Hepatocyte (in vitro differentiated cells): ENCODE measurements around the gene CLIC4. TPM values are rescaled to one million over a fixed set of nuclear protein-coding genes. Genes with fewer than 3 reads are reported as not detected.
"Not testable (repeated sequence)": the region's sequence is repeated elsewhere in the genome, so short reads cannot be mapped to it uniquely, and the experiment has no call there.

Experiments used
- DNase-seq: peaks from one replicate; pipeline ENCODE4 v3.0.0-alpha.2; 2016; ENCODE audit warnings: low spot score
- H2AFZ ChIP-seq: fragments of 200-600 bp; sonication (generic); 2 replicates; pipeline ENCODE4 v1.6.0; 2016; ENCODE audit warnings: antibody characterized with exemption, mild to moderate bottlenecking
- H3K27ac ChIP-seq: fragments of 200-600 bp; sonication (generic); 2 replicates; pipeline ENCODE4 v1.5.1; 2016; ENCODE audit warnings: mild to moderate bottlenecking
- H3K27me3 ChIP-seq: fragments of 200-600 bp; sonication (generic); 2 replicates; pipeline ENCODE4 v1.6.1; 2016
- H3K36me3 ChIP-seq: fragments of 200-600 bp; sonication (generic); replicated peaks from 2 replicates; pipeline ENCODE4 v1.5.1; 2016; ENCODE audit warnings: low read depth; ENCODE audit not compliant: insufficient read depth
- H3K4me1 ChIP-seq: fragments of 200-600 bp; sonication (generic); 2 replicates; pipeline ENCODE4 v1.5.1; 2016; ENCODE audit warnings: mild to moderate bottlenecking, moderate library complexity; ENCODE audit not compliant: insufficient read depth
- H3K4me2 ChIP-seq: fragments of 200-600 bp; sonication (generic); 2 replicates; pipeline ENCODE4 v1.6.0; 2016
- H3K4me3 ChIP-seq: fragments of 200-600 bp; sonication (generic); 2 replicates; pipeline ENCODE4 v1.5.1; 2016; ENCODE audit warnings: mild to moderate bottlenecking
- H3K79me2 ChIP-seq: fragments of 200-600 bp; sonication (generic); 2 replicates; pipeline ENCODE4 v1.6.0; 2017; ENCODE audit warnings: mild to moderate bottlenecking
- H3K9me2 ChIP-seq: fragments of 200-600 bp; sonication (generic); replicated peaks from 2 replicates; pipeline ENCODE4 v1.6.0; 2017; ENCODE audit warnings: mild to moderate bottlenecking; ENCODE audit not compliant: insufficient read depth
- H3K9me3 ChIP-seq: fragments of 200-600 bp; sonication (generic); 2 replicates; pipeline ENCODE4 v1.5.1; 2016; ENCODE audit warnings: low read depth, mild to moderate bottlenecking
- H4K20me1 ChIP-seq: fragments of 200-600 bp; sonication (generic); 2 replicates; pipeline ENCODE4 v1.6.0; 2016; ENCODE audit warnings: mild to moderate bottlenecking; ENCODE audit not compliant: insufficient read depth, poor library complexity, severe bottlenecking
- EZH2 ChIP-seq: fragments of 200-600 bp; sonication (generic); IDR thresholded peaks from 2 replicates; pipeline ENCODE4 v1.6.1; 2016; ENCODE audit warnings: antibody characterized with exemption, mild to moderate bottlenecking, borderline replicate concordance
- EZH2phosphoT487 ChIP-seq: fragments of 200-600 bp; sonication (generic); IDR thresholded peaks from one replicate; pipeline ENCODE4 v1.6.1; 2018; ENCODE audit warnings: antibody characterized with exemption, mild to moderate bottlenecking, low read depth, moderate library complexity; ENCODE audit not compliant: unreplicated experiment, severe bottlenecking
- WGBS: methylation state at CpG from one replicate; pipeline ENCODE4 v1.1.6; 2016; ENCODE audit warnings: low lambda C conversion rate; ENCODE audit errors: missing lambda C conversion rate; 5-methylcytosine and 5-hydroxymethylcytosine counted together
- polyA plus RNA-seq: library from polyadenylated mRNA; unstranded; fragments of >200 nt; fragmentation: Nextera tagmentation; extraction: Ambion mirVana; gene quantifications from 2 replicates; pipeline ENCODE4 v1.2.1, GENCODE V29; 2016
- total RNA-seq: library from RNA; depleted of rRNA; stranded (reverse); fragments of >200 nt; gene quantifications from 2 replicates; pipeline ENCODE4 v1.2.3, GENCODE V29; 2014
- TF ChIP-seq, protein P1 (sequence below): fragments of 200-600 bp; sonication (generic); IDR thresholded peaks from 2 replicates; pipeline ENCODE4 v1.5.1; 2016; ENCODE audit warnings: antibody characterized with exemption, mild to moderate bottlenecking; ENCODE audit not compliant: poor library complexity

Gene CLIC4
- total and polyA plus RNA-seq, 2 experiments from 2014 or later = 146 to 259 TPM

DNA sequence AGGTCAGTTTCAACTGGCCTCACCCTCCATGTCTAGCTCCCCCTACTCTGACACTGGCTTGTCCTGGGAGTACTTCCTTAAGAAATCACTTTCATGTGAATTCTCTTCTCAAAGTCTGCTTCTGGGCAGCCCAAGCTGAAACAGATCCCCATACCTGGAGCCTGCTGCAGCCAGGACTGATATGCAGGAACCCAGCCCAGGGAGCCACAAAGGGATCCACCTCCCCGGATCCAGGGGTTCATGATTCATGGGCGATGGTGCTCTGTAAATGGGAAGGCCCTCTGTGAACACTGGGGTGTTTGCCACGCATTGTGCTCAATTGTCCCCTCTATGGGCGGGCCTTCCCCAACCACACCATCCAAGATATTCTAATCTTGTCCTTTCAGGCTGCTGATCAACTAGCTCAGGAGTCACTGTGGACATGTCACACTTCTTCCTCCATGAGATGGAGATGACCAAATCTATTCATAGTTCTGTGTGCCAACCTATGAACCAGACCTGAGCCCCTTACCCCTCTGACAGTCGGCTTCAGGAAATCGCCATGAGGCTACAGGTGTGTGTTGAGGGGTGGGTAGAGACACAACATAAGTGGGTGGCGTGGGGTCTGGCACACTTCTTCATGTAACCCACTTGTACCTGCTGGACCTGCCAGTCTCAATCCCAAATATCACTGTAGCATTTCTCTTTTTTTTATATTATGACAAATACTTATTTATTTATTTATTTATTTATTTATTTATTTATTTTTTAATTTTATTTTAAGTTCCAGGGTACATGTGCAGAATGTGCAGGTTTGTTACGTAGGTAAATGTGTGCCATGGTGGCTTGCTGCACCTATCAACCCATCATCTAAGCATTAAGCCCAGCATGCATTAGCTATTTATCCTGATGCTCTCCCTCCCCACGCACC lies 143.1 kb downstream of the CLIC4 start:
- no peak overlapping the region for H3K27ac ChIP-seq
- no peak overlapping the region for H2AFZ ChIP-seq
- no peak overlapping the region for H3K4me3 ChIP-seq
- H3K36me3 ChIP-seq = no peaks in the 10 kb centered on the region
- no peak overlapping the region for H3K4me2 ChIP-seq
- H3K27me3 ChIP-seq = no peaks in the 10 kb centered on the region
- TF ChIP-seq, protein P1, sequence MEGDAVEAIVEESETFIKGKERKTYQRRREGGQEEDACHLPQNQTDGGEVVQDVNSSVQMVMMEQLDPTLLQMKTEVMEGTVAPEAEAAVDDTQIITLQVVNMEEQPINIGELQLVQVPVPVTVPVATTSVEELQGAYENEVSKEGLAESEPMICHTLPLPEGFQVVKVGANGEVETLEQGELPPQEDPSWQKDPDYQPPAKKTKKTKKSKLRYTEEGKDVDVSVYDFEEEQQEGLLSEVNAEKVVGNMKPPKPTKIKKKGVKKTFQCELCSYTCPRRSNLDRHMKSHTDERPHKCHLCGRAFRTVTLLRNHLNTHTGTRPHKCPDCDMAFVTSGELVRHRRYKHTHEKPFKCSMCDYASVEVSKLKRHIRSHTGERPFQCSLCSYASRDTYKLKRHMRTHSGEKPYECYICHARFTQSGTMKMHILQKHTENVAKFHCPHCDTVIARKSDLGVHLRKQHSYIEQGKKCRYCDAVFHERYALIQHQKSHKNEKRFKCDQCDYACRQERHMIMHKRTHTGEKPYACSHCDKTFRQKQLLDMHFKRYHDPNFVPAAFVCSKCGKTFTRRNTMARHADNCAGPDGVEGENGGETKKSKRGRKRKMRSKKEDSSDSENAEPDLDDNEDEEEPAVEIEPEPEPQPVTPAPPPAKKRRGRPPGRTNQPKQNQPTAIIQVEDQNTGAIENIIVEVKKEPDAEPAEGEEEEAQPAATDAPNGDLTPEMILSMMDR = no peak
- TF ChIP-seq EZH2 (no peak), EZH2phosphoT487 (no peak)
- H3K9me2 ChIP-seq = no peaks in the 10 kb centered on the region
- WGBS = 96% methylated on average over 9 of the region's 9 CpGs
- no peaks in the 10 kb centered on the region for H4K20me1 ChIP-seq
- H3K79me2 ChIP-seq = no peaks in the 10 kb centered on the region
- H3K9me3 ChIP-seq = peaks cover 4% of the 10 kb centered on the region
- no peaks in the 10 kb centered on the region for H3K4me1 ChIP-seq
- DNase-seq = no peak

DNA sequence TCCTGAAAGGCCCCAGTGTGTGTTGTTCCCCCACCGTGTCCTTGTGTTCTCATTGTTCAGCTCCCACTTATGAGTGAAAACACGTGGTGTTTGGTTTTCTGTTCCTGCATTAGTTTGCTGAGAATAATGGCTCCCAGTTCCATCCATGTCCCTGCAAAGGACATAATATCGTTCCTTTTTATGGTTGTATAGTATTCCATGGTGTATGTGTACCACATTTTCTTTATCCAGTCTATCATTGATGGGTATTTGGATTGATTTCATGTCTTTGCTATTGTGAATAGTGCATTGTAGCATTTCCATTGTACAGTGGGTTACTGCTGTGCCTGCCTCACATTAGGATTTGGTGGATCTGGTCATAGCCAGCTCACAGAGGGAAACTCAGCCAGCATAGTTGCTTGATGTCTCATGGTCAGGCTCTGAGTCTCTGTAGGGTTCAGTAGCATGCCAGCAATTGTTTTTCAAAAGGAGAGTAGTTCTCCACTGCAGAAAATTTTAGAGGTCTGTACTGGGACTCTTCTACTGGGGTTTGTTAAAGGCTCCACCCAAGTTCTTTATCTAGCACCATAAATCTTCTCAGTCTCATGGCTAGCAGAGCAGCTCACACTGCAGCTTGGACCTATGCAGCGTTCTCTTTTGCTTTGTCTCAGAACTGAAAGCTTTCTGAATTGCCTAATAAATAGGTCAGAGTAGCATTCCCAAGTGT lies 143.9 kb downstream of the CLIC4 start:
- WGBS = 70% methylated on average over 4 of the region's 4 CpGs
- H4K20me1 ChIP-seq = no peaks in the 10 kb centered on the region
- H3K4me1 ChIP-seq = no peaks in the 10 kb centered on the region
- TF ChIP-seq EZH2phosphoT487 (no peak), EZH2 (no peak)
- TF ChIP-seq, protein P1 = no peak
- H3K9me2 ChIP-seq = no peaks in the 10 kb centered on the region
- H3K36me3 ChIP-seq = no peaks in the 10 kb centered on the region
- H3K4me3 ChIP-seq = no peak overlapping the region
- no peak overlapping the region for H2AFZ ChIP-seq
- H3K4me2 ChIP-seq = no peak overlapping the region
- no peak for DNase-seq
- no peaks in the 10 kb centered on the region for H3K27me3 ChIP-seq
- H3K27ac ChIP-seq = no peak overlapping the region
- H3K9me3 ChIP-seq = no peaks in the 10 kb centered on the region
- H3K79me2 ChIP-seq = no peaks in the 10 kb centered on the region

DNA sequence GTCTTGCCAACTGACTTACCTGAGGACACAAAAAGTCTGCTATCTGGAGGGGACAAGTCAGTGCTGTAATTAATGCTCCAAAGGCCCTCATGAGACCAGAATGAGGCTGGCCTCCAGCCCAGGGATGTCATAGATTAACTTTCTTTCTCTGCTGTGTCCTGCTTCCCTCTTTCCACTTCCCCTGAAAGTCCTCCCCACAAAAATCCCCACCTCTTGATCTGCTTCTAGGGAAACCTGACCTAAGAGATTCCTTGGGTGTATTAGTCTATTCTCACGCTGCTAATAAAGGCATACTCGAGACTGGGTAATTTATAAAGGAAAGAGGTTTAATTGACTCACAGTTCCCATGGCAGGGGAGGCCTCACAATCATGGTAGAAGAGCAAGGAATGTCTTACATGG lies 145.6 kb downstream of the CLIC4 start:
- Histone ChIP-seq H3K27ac (peak overlapping the region; percentile 40), H3K36me3 (no peaks in the 10 kb centered on the region), H2AFZ (no peak overlapping the region), H3K9me3 (no peaks in the 10 kb centered on the region), H4K20me1 (no peaks in the 10 kb centered on the region), H3K4me3 (no peak overlapping the region), H3K4me2 (no peak overlapping the region), H3K9me2 (no peaks in the 10 kb centered on the region), H3K27me3 (no peaks in the 10 kb centered on the region), H3K79me2 (no peaks in the 10 kb centered on the region), H3K4me1 (no peaks in the 10 kb centered on the region)
- no peak for DNase-seq
- 85% methylated on average over 2 of the region's 2 CpGs for WGBS
- TF ChIP-seq, protein P1 = no peak
- TF ChIP-seq EZH2 (no peak), EZH2phosphoT487 (no peak)

DNA sequence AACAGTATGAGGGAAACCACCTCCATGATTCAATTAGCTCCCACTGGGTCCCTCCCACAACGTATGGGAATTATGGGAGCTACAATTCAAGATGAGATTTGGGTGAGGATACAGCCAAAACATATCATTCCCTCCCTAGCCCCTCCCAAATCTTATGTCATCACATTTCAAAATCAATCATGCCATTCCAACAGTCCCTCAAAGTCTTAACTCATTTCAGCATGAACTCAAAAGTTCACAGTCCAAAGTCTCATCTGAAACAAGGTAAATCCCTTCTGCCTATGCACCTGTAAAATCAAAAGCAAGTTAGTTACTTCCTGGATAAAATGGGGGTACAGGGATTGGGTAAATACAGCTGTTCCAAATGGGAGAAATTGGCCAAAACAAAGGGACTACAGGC lies 146.1 kb downstream of the CLIC4 start:
- not testable (repeated sequence) for H4K20me1 ChIP-seq, H3K4me2 ChIP-seq, H3K9me2 ChIP-seq, H3K4me3 ChIP-seq, H3K36me3 ChIP-seq, DNase-seq, H2AFZ ChIP-seq, H3K9me3 ChIP-seq, H3K79me2 ChIP-seq, H3K4me1 ChIP-seq, H3K27me3 ChIP-seq
- WGBS = 86% methylated on average over 1 of the region's 1 CpG
- peak overlapping the region; percentile 40 for H3K27ac ChIP-seq
